Neural cell (in vitro differentiated cells): ENCODE measurements around the gene EMILIN2. TPM values are rescaled to one million over a fixed set of nuclear protein-coding genes. Genes with fewer than 3 reads are reported as not detected.

Experiments used
- H2AFZ ChIP-seq: fragments of 200-600, 300-800 bp; sonication (generic), shearing (Covaris generic); 2 replicates; pipeline ENCODE4 v1.6.0; 2014; ENCODE audit warnings: low read depth, mild to moderate bottlenecking, antibody characterized with exemption, low read length, moderate library complexity
- H3F3A ChIP-seq: fragments of 200-600 bp; shearing (Covaris generic); 2 replicates; pipeline ENCODE4 v1.6.1; 2016; ENCODE audit warnings: mild to moderate bottlenecking, moderate library complexity, mixed read lengths, antibody characterized with exemption, low read length; ENCODE audit not compliant: insufficient read depth, poor library complexity, severe bottlenecking
- H3K27ac ChIP-seq: fragments of 200-600, 300-800 bp; sonication (generic), shearing (Covaris generic); 2 replicates; pipeline ENCODE4 v1.5.1; 2014; ENCODE audit warnings: mild to moderate bottlenecking, low read length, moderate library complexity
- H3K27me3 ChIP-seq: fragments of 300-800, 200-600 bp; sonication (generic), shearing (Covaris generic); 2 replicates; pipeline ENCODE4 v1.6.0; 2014; ENCODE audit warnings: mild to moderate bottlenecking, low read depth, low read length, moderate library complexity; ENCODE audit not compliant: insufficient read depth
- H3K36me3 ChIP-seq: fragments of 300-800, 200-600 bp; sonication (generic), shearing (Covaris generic); 2 replicates; pipeline ENCODE4 v1.5.1; 2014; ENCODE audit warnings: mild to moderate bottlenecking, antibody characterized with exemption, low read length, moderate library complexity; ENCODE audit not compliant: insufficient read depth
- H3K4me2 ChIP-seq: fragments of 300-800, 200-600 bp; sonication (generic), shearing (Covaris generic); 2 replicates; pipeline ENCODE4 v1.6.0; 2014; ENCODE audit warnings: mild to moderate bottlenecking, low read length
- H3K4me3 ChIP-seq: fragments of 300-800, 200-600 bp; sonication (generic), shearing (Covaris generic); 2 replicates; pipeline ENCODE4 v1.5.1; 2014; ENCODE audit warnings: mild to moderate bottlenecking, low read length, moderate library complexity
- H3K79me2 ChIP-seq: fragments of 200-600 bp; shearing (Covaris generic); replicated peaks from 2 replicates; pipeline ENCODE4 v1.6.0; 2014; ENCODE audit warnings: mild to moderate bottlenecking, low read length, moderate library complexity; ENCODE audit not compliant: insufficient read depth
- H3K9ac ChIP-seq: fragments of 300-800, 200-600 bp; sonication (generic), shearing (Covaris generic); 2 replicates; pipeline ENCODE4 v1.6.1; 2016; ENCODE audit warnings: mild to moderate bottlenecking, low read length, mixed read lengths
- H3K9me2 ChIP-seq: fragments of 200-600 bp; shearing (Covaris generic); 2 replicates; pipeline ENCODE4 v1.6.1; 2016; ENCODE audit warnings: mild to moderate bottlenecking, low read length, mixed read lengths; ENCODE audit not compliant: insufficient read depth
- H3K9me3 ChIP-seq: fragments of 200-600, 300-800 bp; sonication (generic), shearing (Covaris generic); 2 replicates; pipeline ENCODE4 v1.6.1; 2016; ENCODE audit warnings: mild to moderate bottlenecking, mixed run types, low read length, moderate library complexity, mixed read lengths
- H4K20me1 ChIP-seq: fragments of 200-600 bp; shearing (Covaris generic); 2 replicates; pipeline ENCODE4 v1.6.1; 2016; ENCODE audit warnings: mild to moderate bottlenecking, mixed run types; ENCODE audit not compliant: insufficient read depth
- CTCF ChIP-seq: fragments of 450-650 bp; IDR thresholded peaks from 2 replicates; pipeline ENCODE4 v1.5.1; 2014; ENCODE audit warnings: antibody characterized with exemption, mild to moderate bottlenecking, moderate library complexity; ENCODE audit not compliant: poor library complexity, severe bottlenecking
- EP300 ChIP-seq: fragments of 450-650 bp; conservative IDR thresholded peaks from 2 replicates; pipeline ENCODE4 v1.6.1; 2014; ENCODE audit warnings: antibody characterized with exemption, mild to moderate bottlenecking, moderate library complexity; ENCODE audit not compliant: poor library complexity, severe bottlenecking
- EZH2 ChIP-seq: fragments of 200-600, 300-800 bp; shearing (Covaris generic), sonication (generic); IDR thresholded peaks from 2 replicates; pipeline ENCODE4 v1.6.1; 2014; ENCODE audit warnings: antibody characterized with exemption, low read length, borderline replicate concordance, mild to moderate bottlenecking; ENCODE audit not compliant: insufficient read depth, poor library complexity, severe bottlenecking
- MXI1 ChIP-seq: fragments of 450-650 bp; conservative IDR thresholded peaks from 2 replicates; pipeline ENCODE4 v1.6.1; 2014; ENCODE audit warnings: antibody characterized with exemption, mild to moderate bottlenecking; ENCODE audit not compliant: poor library complexity, severe bottlenecking
- POLR2AphosphoS5 ChIP-seq: IDR thresholded peaks from 2 replicates; pipeline ENCODE4 v1.6.1; 2012
- RAD21 ChIP-seq: fragments of 450-650 bp; conservative IDR thresholded peaks from 2 replicates; pipeline ENCODE4 v1.6.1; 2014; ENCODE audit warnings: antibody characterized with exemption, mild to moderate bottlenecking, moderate library complexity
- REST ChIP-seq: IDR thresholded peaks from 2 replicates; pipeline ENCODE4 v1.6.1; 2012; ENCODE audit warnings: borderline replicate concordance
- SMC3 ChIP-seq: fragments of 450-650 bp; conservative IDR thresholded peaks from 2 replicates; pipeline ENCODE4 v1.6.1; 2014; ENCODE audit warnings: antibody characterized with exemption, mild to moderate bottlenecking, moderate library complexity; ENCODE audit not compliant: poor library complexity
- TAF1 ChIP-seq: IDR thresholded peaks from 2 replicates; pipeline ENCODE4 v1.6.1; 2012; ENCODE audit warnings: low read depth
- polyA plus RNA-seq: library from polyadenylated mRNA; depleted of rRNA; stranded (reverse); fragments of >200 nt; gene quantifications from 2 replicates; pipeline ENCODE4 v1.2.3, GENCODE V29; 2014

Gene EMILIN2
- polyA plus RNA-seq, 1 donor from 2014 or later: not detected

- no peak overlapping the region for H3K9ac ChIP-seq
- no peak overlapping the region for H3K27ac ChIP-seq
- H3K9me2 ChIP-seq: no peaks in the 10 kb centered on the region
- H3K9me3 ChIP-seq: no peaks in the 10 kb centered on the region
- no peaks in the 10 kb centered on the region for H3K36me3 ChIP-seq
- no peak overlapping the region for H2AFZ ChIP-seq
- H3K27me3 ChIP-seq: no peaks in the 10 kb centered on the region
- no peaks in the 10 kb centered on the region for H3F3A ChIP-seq
- no peaks in the 10 kb centered on the region for H4K20me1 ChIP-seq
- no peaks in the 10 kb centered on the region for H3K79me2 ChIP-seq
- TF ChIP-seq CTCF (no peak), MXI1 (no peak), REST (no peak), SMC3 (no peak), EP300 (no peak), POLR2AphosphoS5 (no peak), RAD21 (no peak), EZH2 (no peak), TAF1 (no peak)
- H3K4me2 ChIP-seq: no peak overlapping the region
- H3K4me3 ChIP-seq: no peak overlapping the region
Measured at GRCh38 chr18:2811416-2811815, 35.4 kb upstream of the EMILIN2 start.

- Histone ChIP-seq H3K9me2 (no peaks in the 10 kb centered on the region), H3K9ac (no peak overlapping the region), H3K36me3 (no peaks in the 10 kb centered on the region), H4K20me1 (no peaks in the 10 kb centered on the region), H3K27ac (no peak overlapping the region), H3K79me2 (no peaks in the 10 kb centered on the region), H3F3A (no peaks in the 10 kb centered on the region), H3K27me3 (no peaks in the 10 kb centered on the region), H3K9me3 (no peaks in the 10 kb centered on the region), H2AFZ (no peak overlapping the region), H3K4me2 (no peak overlapping the region), H3K4me3 (no peak overlapping the region)
- TF ChIP-seq CTCF (no peak), EZH2 (no peak), EP300 (no peak), REST (no peak), TAF1 (no peak), POLR2AphosphoS5 (no peak), MXI1 (no peak), RAD21 (no peak), SMC3 (no peak)
Measured at GRCh38 chr18:2814928-2815327, 31.9 kb upstream of the EMILIN2 start.
